Measurements from ENCODE around the gene IGHMBP2. TPM values are rescaled to one million over a fixed set of nuclear protein-coding genes. Genes with fewer than 3 reads are reported as not detected.

Gene IGHMBP2
- total RNA-seq, 2 experiments from 2014 or later = 17.5 to 18.5 TPM

DNA sequence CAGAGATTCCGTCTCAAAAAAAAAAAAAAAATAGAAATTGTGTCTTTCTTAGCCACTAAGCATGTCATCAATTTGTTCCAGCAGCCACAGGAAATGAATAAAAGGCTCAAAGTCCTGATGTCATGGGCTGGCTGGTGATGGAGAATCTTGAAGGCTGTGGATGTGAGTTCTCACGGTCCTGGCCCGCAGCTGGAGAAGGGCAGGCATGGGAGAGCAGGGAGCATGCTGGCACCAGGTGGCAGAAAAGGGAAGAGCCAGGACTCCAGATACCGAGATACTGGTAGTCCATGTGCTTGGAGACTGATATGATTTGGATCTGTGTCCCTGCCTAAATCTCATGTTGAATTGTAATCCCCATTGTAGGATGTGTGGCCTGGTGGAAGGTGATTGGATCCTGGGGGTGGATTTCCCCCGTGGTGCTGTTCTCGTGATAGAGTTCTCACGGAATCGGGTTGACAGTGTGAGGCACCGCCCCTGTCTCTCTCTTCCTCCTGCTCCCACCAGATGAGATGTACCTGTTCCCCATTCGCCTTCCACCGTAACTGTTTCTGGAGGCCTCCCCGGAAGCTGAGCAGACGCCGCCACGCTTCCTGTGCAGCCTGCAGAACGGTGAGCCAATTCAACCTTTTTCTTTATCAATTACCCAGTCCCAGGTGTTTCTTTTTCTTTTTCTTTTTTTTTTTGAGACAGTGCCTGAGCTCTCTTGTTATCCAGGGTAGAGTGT, 59.0 kb downstream of the IGHMBP2 start:
- no peaks in the 10 kb centered on the region for H3K27me3 ChIP-seq (ENCODE audit: control insufficient read depth in 1 of 2, insufficient read depth in 2 of 2, low read length in 2 of 2)
- peaks cover 19% of the 10 kb centered on the region for H3K4me1 Mint-ChIP-seq (ENCODE audit: low read depth)
- no peak for TF ChIP-seq CTCF (IDR thresholded peaks at IDR 0.05)
- peak overlapping the region; percentile 16 for H3K4me3 ChIP-seq (ENCODE audit: low read length)
- H3K36me3 Mint-ChIP-seq (ENCODE audit: low read depth) = peaks cover 5% of the 10 kb centered on the region
- ATAC-seq (ENCODE audit: poor library complexity) (peak; percentile 89), DNase-seq (peak in 12 of 14 experiments; percentile 14 to 86 (median 39))
- H3K4me1 ChIP-seq (ENCODE audit: insufficient read depth, low read length) = peaks cover 56% of the 10 kb centered on the region
- peak overlapping the region; percentile 92 for H3K27ac Mint-ChIP-seq
- H3K4me3 Mint-ChIP-seq = peak overlapping the region; percentile 63
- peak overlapping the region in 1 of 2 donors; percentile 20 for H3K27ac ChIP-seq (ENCODE audit: low read depth in 1 of 2, low read length in 2 of 2)
- H3K9me3 Mint-ChIP-seq = no peaks in the 10 kb centered on the region
- no peaks in the 10 kb centered on the region for H3K36me3 ChIP-seq (ENCODE audit: insufficient read depth, low read length)
- peaks cover 0 to 12% of the 10 kb centered on the region in 2 experiments for H3K9me3 ChIP-seq (ENCODE audit: control insufficient read depth in 1 of 2, insufficient read depth in 1 of 2, low read length in 2 of 2)
- peaks cover 2% of the 10 kb centered on the region for H3K27me3 Mint-ChIP-seq
- intact Hi-C loops (cut with DNase I, micrococcal nuclease) = loop anchor here in 1 of 2 experiments (10.0 kb wide), 1 partner anchor 682 kb away; the partner anchor contains the start of gene CCND1
- ChIA-PET POLR2A (interaction anchor here (0.7 to 1.4 kb wide), 3 partner anchors 11 to 59 kb away, joined by 3 read pairs; partner anchors contain the start of genes IGHMBP2 and MRPL21), CTCF (no interaction called here)

- Histone ChIP-seq H3K9me3 (ENCODE audit: control insufficient read depth in 1 of 2, insufficient read depth in 1 of 2, low read length in 2 of 2) (peaks cover 0 to 5% of the 10 kb centered on the region in 2 experiments), H3K27me3 (ENCODE audit: control insufficient read depth in 1 of 2, insufficient read depth in 2 of 2, low read length in 2 of 2) (no peaks in the 10 kb centered on the region), H3K27ac (ENCODE audit: low read depth in 1 of 2, low read length in 2 of 2) (peak overlapping the region in 1 of 2 donors; percentile 43), H3K4me1 (ENCODE audit: insufficient read depth, low read length) (peaks cover 58% of the 10 kb centered on the region), H3K4me3 (ENCODE audit: low read length) (peak overlapping the region; percentile 16), H3K36me3 (ENCODE audit: insufficient read depth, low read length) (no peaks in the 10 kb centered on the region)
- H3K27ac Mint-ChIP-seq = peak overlapping the region; percentile 76
- POLR2A ChIA-PET = no interaction called here
- peaks cover 5% of the 10 kb centered on the region for H3K27me3 Mint-ChIP-seq
- no peak for TF ChIP-seq CTCF (IDR thresholded peaks at IDR 0.05)
- intact Hi-C loops (cut with DNase I, micrococcal nuclease) = loop anchor here in 1 of 2 experiments (10.0 kb wide), 1 partner anchor 681 kb away; the partner anchor contains the start of gene CCND1
- no peaks in the 10 kb centered on the region for H3K9me3 Mint-ChIP-seq
- H3K36me3 Mint-ChIP-seq (ENCODE audit: low read depth) = peaks cover 5% of the 10 kb centered on the region
- H3K4me3 Mint-ChIP-seq = no peak overlapping the region
- DNase-seq (no peak), ATAC-seq (ENCODE audit: poor library complexity) (no peak)
- CTCF ChIA-PET = no interaction called here
- H3K4me1 Mint-ChIP-seq (ENCODE audit: low read depth) = peaks cover 19% of the 10 kb centered on the region
These were observed 60.1 kb downstream of the IGHMBP2 start for GRCh38 chr11:68963779-68964178.

GRCh38 chr11:68965901-68966853, 62.5 kb downstream of the IGHMBP2 start:
- POLR2A ChIA-PET = interaction anchor here (0.6 to 1.3 kb wide), 4 partner anchors 56 to 1172 kb away, joined by 3 to 9 read pairs (median 3); partner anchors contain the start of genes IGHMBP2 and TPCN2

More at GRCh38 chr11:68965901-68966853, 62.5 kb downstream of the IGHMBP2 start:
- Histone ChIP-seq H3K4me3 (ENCODE audit: low read length) (no peak overlapping the region), H3K27ac (ENCODE audit: low read depth in 1 of 2, low read length in 2 of 2) (peak overlapping the region in 1 of 2 donors; percentile 18), H3K4me1 (ENCODE audit: insufficient read depth, low read length) (peaks cover 58% of the 10 kb centered on the region), H3K36me3 (ENCODE audit: insufficient read depth, low read length) (no peaks in the 10 kb centered on the region), H3K27me3 (ENCODE audit: control insufficient read depth in 1 of 2, insufficient read depth in 2 of 2, low read length in 2 of 2) (no peaks in the 10 kb centered on the region), H3K9me3 (ENCODE audit: control insufficient read depth in 1 of 2, insufficient read depth in 1 of 2, low read length in 2 of 2) (peaks cover 0 to 5% of the 10 kb centered on the region in 2 experiments)
- H3K27ac Mint-ChIP-seq = peak overlapping the region; percentile 79
- DNase-seq (peak in 5 of 14 experiments; percentile 14 to 55 (median 27)), ATAC-seq (ENCODE audit: poor library complexity) (peak; percentile 40)
- CTCF ChIA-PET = interaction anchor here (1.1 kb wide), 1 partner anchor 16 kb away, joined by 3 read pairs; no protein-coding TSS in a partner anchor
- no peak for TF ChIP-seq CTCF (IDR thresholded peaks at IDR 0.05)
- H3K36me3 Mint-ChIP-seq (ENCODE audit: low read depth) = peaks cover 5% of the 10 kb centered on the region
- intact Hi-C loops (cut with DNase I, micrococcal nuclease) = loop anchor here in 1 of 2 experiments (10.0 kb wide), 1 partner anchor 679 kb away; the partner anchor contains the start of gene CCND1
- peaks cover 10% of the 10 kb centered on the region for H3K27me3 Mint-ChIP-seq
- H3K9me3 Mint-ChIP-seq = no peaks in the 10 kb centered on the region
- H3K4me1 Mint-ChIP-seq (ENCODE audit: low read depth) = peaks cover 19% of the 10 kb centered on the region
- H3K4me3 Mint-ChIP-seq = peak overlapping the region; percentile 17
